HFFc6 (cell line): ENCODE data around the gene GPR176. TPM values are rescaled to one million over a fixed set of nuclear protein-coding genes. Genes with fewer than 3 reads are reported as not detected.

Experiments used
- DNase-seq: peaks from one replicate; pipeline ENCODE4 v3.0.0-alpha.2; 2018
- H3K27ac Mint-ChIP-seq: 2 replicates; pipeline ENCODE4 v1.8.0; 2020; ENCODE audit warnings: mild to moderate bottlenecking, mixed read lengths
- H3K27me3 Mint-ChIP-seq: 2 replicates; pipeline ENCODE4 v1.8.0; 2021; ENCODE audit warnings: mild to moderate bottlenecking, moderate library complexity, mixed read lengths; ENCODE audit not compliant: insufficient read depth
- H3K36me3 Mint-ChIP-seq: 2 replicates; pipeline ENCODE4 v1.8.0; 2021; ENCODE audit warnings: low read depth, mixed read lengths
- H3K4me1 Mint-ChIP-seq: 2 replicates; pipeline ENCODE4 v1.8.0; 2020; ENCODE audit warnings: low read depth, mixed read lengths
- H3K4me3 Mint-ChIP-seq: 2 replicates; pipeline ENCODE4 v1.8.0; 2020; ENCODE audit warnings: mild to moderate bottlenecking, moderate library complexity, mixed read lengths
- H3K9me3 Mint-ChIP-seq: 2 replicates; pipeline ENCODE4 v1.8.0; 2020; ENCODE audit warnings: mild to moderate bottlenecking, mixed read lengths
- CTCF ChIP-seq: fragments of 200-600 bp; sonication (generic); IDR thresholded peaks from 2 replicates; pipeline ENCODE4 v1.5.0; 2021; ENCODE audit warnings: antibody characterized with exemption, mild to moderate bottlenecking
- total RNA-seq, 6 experiments: library from RNA; stranded (reverse); fragmentation: NEBNext Ultra II Directional; extraction: Animal tissue kit (Norgen Biotek cat#: 25700); gene quantifications; 2 replicates in 1 of 6; 3 replicates in 5 of 6; pipeline ENCODE4 v1.2.3, GENCODE V29; 2021

GPR176 gene
- total RNA-seq, 6 experiments from 2014 or later: 151 to 193 (median 169) TPM

DNA sequence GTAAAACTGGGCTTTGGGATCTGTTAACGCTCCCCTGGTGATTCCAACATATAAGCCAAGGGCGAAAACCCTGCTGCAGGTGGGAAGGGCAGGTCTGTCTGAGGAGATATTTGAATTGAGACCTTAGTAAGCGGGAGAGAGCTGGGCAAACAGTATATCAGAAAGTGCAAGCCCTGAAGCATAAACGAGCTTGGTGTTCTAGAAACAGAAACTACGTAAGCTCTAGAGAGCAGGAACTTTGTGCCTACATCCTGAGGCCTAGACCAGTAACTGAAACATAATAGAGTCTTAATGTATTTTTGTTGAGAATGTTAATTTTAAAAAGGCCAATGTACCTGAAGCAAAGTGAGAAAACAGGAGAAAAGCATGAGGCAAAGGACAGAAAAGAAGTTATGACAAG lies 74.5 kb downstream of the GPR176 start:
- Mint-ChIP-seq H3K4me3 (no peak overlapping the region), H3K27me3 (no peaks in the 10 kb centered on the region), H3K9me3 (no peaks in the 10 kb centered on the region), H3K36me3 (peaks cover 56% of the 10 kb centered on the region), H3K4me1 (peaks cover 69% of the 10 kb centered on the region), H3K27ac (peak overlapping the region; percentile 48)
- DNase-seq: no peak
- TF ChIP-seq CTCF: no peak

DNA sequence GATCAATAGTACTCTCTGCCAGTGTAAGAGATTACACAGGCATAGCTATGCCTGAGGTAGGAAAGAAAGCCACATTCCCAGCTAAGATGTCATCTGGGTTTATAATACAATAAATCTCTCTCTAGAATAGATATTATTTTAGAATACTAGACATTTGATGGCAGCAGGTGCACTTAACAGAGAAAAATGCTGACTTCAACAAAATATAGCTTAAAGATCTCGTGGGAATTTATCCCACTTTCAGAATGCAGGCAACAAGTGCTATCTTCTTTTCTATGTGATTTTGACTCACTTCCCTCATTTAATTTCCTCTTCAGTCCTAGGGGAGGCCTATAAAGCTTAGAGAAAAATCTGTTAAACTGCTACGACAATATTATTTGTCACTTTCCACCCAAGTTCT lies 76.5 kb downstream of the GPR176 start:
- H3K4me3 Mint-ChIP-seq: no peak overlapping the region
- DNase-seq: no peak
- no peak overlapping the region for H3K27ac Mint-ChIP-seq
- H3K9me3 Mint-ChIP-seq: peaks cover 17% of the 10 kb centered on the region; the same call in 1 of the 2 replicates
- H3K27me3 Mint-ChIP-seq: no peaks in the 10 kb centered on the region
- TF ChIP-seq CTCF: no peak
- peaks cover 54% of the 10 kb centered on the region for H3K4me1 Mint-ChIP-seq
- H3K36me3 Mint-ChIP-seq: peaks cover 60% of the 10 kb centered on the region

GRCh38 chr15:39837454-39837853 lies 82.6 kb downstream of the GPR176 start:
- peaks cover 66% of the 10 kb centered on the region for H3K4me1 Mint-ChIP-seq
- no peak for TF ChIP-seq CTCF
- H3K9me3 Mint-ChIP-seq: peaks cover 23% of the 10 kb centered on the region
- peak overlapping the region; percentile 19; the same call in 1 of the 2 replicates for H3K27ac Mint-ChIP-seq
- no peak for DNase-seq
- H3K4me3 Mint-ChIP-seq: no peak overlapping the region
- peaks cover 65% of the 10 kb centered on the region for H3K36me3 Mint-ChIP-seq
- H3K27me3 Mint-ChIP-seq: 0 out of 2 replicates have a peak, but pooled peaks cover 3% of the 10 kb centered on the region

DNA sequence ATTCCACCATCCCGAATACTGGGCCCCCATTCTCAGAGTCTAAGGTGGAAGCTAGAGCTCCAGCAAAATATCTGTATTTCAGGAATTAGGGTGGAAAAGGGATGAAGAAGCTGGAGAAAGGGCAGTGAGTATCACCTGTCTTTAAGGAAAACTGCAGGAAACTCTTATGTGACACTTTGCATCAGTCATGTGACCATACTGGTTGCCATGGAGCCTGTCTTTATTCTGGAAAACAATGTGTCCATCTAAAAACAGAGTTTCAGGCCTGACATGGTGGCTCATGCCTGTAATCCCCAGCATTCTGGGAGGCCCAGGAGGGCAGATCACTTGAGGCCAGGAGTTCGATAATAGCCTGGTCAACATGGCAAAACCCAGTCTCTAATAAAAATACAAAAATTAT lies 84.5 kb downstream of the GPR176 start:
- Mint-ChIP-seq H3K27me3 (peaks cover 8% of the 10 kb centered on the region; the same call in 1 of the 2 replicates), H3K27ac (peak overlapping the region; percentile 31; the same call in 1 of the 2 replicates), H3K4me1 (peaks cover 79% of the 10 kb centered on the region), H3K4me3 (no peak overlapping the region), H3K9me3 (peaks cover 23% of the 10 kb centered on the region), H3K36me3 (peaks cover 65% of the 10 kb centered on the region)
- no peak for DNase-seq
- TF ChIP-seq CTCF: no peak

GRCh38 chr15:39834256-39834655 lies 85.8 kb downstream of the GPR176 start:
- DNase-seq: peak; percentile 63
- H3K27ac Mint-ChIP-seq: peak overlapping the region; percentile 81
- peaks cover 53% of the 10 kb centered on the region for H3K36me3 Mint-ChIP-seq
- H3K4me3 Mint-ChIP-seq: peak overlapping the region; percentile 75
- peaks cover 13% of the 10 kb centered on the region for H3K9me3 Mint-ChIP-seq
- peaks cover 92% of the 10 kb centered on the region for H3K4me1 Mint-ChIP-seq
- H3K27me3 Mint-ChIP-seq: peaks cover 8% of the 10 kb centered on the region; the same call in 1 of the 2 replicates
- no peak for TF ChIP-seq CTCF
